HAP-1 (cell line): Measurements from ENCODE around the gene MYO18B.

Experiments used
- DNase-seq, 2 experiments: peaks; one replicate each; pipeline ENCODE4 v3.0.0-alpha.2; 2016 to 2020; ENCODE audit warnings: low spot score in 2 of 2
- H3K27me3 ChIP-seq: fragments of 250-450 bp; sonication (Bioruptor Pico); 2 replicates; pipeline ENCODE4 v1.5.1; 2020; ENCODE audit warnings: low read depth, mild to moderate bottlenecking, moderate library complexity
- H3K36me3 ChIP-seq: fragments of 250-450 bp; sonication (Bioruptor Pico); replicated peaks from 2 replicates; pipeline ENCODE4 v1.5.1; 2020; ENCODE audit warnings: mild to moderate bottlenecking
- H3K4me1 ChIP-seq: fragments of 250-450 bp; sonication (Bioruptor Pico); 2 replicates; pipeline ENCODE4 v1.5.1; 2020; ENCODE audit warnings: mild to moderate bottlenecking
- H3K4me3 ChIP-seq: fragments of 250-450 bp; sonication (Bioruptor Pico); 2 replicates; pipeline ENCODE4 v1.5.1; 2020; ENCODE audit warnings: mild to moderate bottlenecking, moderate library complexity
- H3K9me3 ChIP-seq: fragments of 250-450 bp; sonication (Bioruptor Pico); 2 replicates; pipeline ENCODE4 v1.5.1; 2020; ENCODE audit warnings: mild to moderate bottlenecking, moderate library complexity
- in situ Hi-C: fragments of 300-500 bp; cut with MboI; formaldehyde crosslinking; loops from 3 replicates; pipeline ENCODE4 v1.14.3; 2020; ENCODE audit warnings: low sequenced_read_pairs, inconsistent platforms, mixed read lengths

The MYO18B gene

DNA sequence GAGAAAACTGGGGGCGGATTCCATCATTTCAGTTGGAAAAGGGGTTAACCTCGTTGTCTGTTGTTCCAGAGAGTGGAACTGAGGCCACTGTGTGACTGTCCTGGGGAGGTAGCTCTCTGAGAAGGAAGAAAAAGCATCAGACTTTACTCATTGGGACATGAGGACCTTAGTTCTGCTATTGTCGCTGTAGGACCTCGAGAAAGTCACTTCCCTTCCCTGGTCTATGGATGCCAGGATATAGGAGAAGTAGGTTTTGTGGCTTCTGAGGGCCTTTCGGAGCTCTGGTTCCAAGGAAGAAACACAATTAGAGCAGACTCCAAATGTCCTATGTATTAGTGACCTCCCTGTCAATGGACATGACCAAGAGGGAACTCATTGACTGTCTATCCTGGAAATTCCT, 6.2 kb downstream of the MYO18B start:
- H3K36me3 ChIP-seq, result no peaks in the 10 kb centered on the region
- no peaks in the 10 kb centered on the region for H3K4me1 ChIP-seq
- no peak overlapping the region for H3K4me3 ChIP-seq
- no peaks in the 10 kb centered on the region for H3K9me3 ChIP-seq
- no peak for DNase-seq
- no peaks in the 10 kb centered on the region for H3K27me3 ChIP-seq
- in situ Hi-C loops, result no loop called here

DNA sequence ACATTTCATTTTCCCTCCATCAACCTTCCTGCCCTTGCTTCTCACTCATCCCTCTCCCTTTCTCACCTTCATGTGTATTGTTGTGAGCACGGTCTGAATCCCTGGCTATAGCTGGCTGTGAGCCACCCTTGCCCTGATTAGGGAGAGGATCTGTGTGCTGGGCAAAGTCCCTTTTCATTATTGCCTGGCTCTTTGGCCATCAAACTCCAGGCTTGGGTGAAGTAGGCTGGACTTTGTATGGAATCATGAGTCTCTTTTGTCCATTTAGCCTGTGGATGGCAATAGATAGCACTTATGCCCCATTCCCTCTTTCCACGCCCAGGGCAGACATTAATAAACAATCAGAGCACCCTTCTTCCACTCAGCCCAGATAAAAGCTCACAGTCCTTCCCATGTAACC, 6.7 kb downstream of the MYO18B start:
- Histone ChIP-seq H3K4me1 (no peaks in the 10 kb centered on the region), H3K27me3 (no peaks in the 10 kb centered on the region), H3K36me3 (no peaks in the 10 kb centered on the region), H3K4me3 (no peak overlapping the region), H3K9me3 (no peaks in the 10 kb centered on the region)
- no peak for DNase-seq
- in situ Hi-C loops, result no loop called here

DNA sequence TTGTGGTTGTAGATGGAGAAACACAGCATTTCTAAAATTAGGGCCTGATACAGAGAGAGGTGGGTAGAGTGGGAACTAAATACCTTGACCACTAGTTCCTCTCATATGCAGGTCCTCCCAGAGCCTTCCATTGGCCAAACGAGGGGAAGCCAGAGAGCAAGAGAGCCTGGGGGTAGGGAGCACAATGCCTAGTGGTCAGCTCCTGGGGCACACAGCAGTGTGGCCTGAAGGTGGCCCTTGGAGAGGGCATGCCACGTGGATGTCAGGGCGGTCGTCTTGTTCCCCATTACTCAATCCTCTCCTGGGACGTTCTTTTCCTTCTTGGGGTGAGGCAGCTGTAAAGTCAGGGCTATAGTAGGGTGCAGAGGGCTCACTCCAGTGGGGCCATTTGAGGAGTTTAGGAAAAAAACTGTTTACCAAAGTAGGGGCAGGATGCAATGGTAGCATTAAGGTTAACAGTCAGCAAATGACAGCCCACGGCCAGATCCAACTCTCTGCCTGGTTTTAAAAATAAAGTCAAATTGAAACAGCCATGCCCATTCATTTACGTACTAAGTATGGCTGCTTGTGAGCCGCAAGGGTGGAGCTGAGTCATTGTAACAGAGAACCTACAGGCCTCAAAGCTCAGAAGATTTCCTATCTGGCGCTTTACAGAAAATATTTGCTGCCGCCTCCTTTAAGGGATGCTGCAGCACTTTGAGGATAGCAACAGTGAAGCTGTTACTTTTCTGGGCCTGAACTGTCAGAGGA, 7.6 kb downstream of the MYO18B start:
- Histone ChIP-seq H3K36me3 (no peaks in the 10 kb centered on the region), H3K4me1 (no peaks in the 10 kb centered on the region), H3K4me3 (no peak overlapping the region), H3K27me3 (no peaks in the 10 kb centered on the region), H3K9me3 (no peaks in the 10 kb centered on the region)
- DNase-seq, result no peak
- in situ Hi-C loops, result loop anchor here (25.0 kb wide), 1 partner anchor 512 kb away; no protein-coding TSS in a partner anchor

DNA sequence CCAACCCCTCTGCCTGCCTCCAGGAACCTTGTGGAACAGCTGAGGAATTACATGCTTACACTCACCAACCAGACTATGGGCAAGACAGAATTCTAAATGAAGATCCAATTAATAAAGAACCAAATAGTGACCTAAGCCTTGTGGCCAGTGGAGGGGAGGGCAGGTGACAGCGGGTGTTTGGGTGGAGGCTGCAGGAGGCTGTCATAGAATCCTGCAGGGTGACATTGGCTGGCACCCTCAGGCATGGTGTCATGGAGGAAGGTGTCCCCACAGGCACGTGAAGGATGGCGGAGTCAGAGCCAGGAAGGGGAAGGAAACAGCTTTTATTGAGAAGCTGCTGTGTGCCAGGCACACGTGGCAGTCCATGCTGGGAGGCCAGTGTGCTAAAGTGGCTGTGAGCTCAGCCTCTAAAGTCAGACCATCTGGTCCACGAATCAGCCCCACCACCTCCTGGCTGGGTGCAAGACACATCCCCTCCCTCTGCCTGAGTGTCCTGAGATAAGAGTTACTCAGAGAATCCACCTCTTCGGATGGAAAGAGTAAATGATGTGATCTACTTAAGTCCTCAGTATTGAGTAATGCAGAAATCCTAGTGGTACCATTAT, 8.7 kb downstream of the MYO18B start:
- no peaks in the 10 kb centered on the region for H3K36me3 ChIP-seq
- in situ Hi-C loops, result loop anchor here (25.0 kb wide), 1 partner anchor 513 kb away; no protein-coding TSS in a partner anchor
- H3K4me1 ChIP-seq, result no peaks in the 10 kb centered on the region
- H3K9me3 ChIP-seq, result no peaks in the 10 kb centered on the region
- H3K27me3 ChIP-seq, result no peaks in the 10 kb centered on the region
- DNase-seq, result no peak
- H3K4me3 ChIP-seq, result no peak overlapping the region

DNA sequence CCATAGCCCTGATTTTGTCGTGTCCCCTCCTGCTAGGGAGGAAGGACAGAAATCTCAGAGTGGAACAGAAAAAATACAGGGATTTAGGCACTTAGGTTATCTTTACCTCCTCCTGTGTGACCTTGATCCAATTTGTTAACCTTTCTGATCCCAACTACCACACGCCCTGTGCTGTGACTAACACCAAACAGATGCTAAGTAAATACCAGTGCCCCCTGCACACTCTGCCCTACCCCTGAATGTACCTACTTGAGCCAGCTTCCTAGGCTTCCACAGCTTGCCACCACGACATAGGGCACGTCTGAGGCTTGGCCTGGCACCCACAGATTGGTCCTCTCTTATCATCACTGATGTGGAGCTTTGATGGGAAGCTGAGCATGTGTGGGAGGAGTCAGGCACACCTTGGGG, 9.2 kb downstream of the MYO18B start:
- H3K27me3 ChIP-seq, result no peaks in the 10 kb centered on the region
- H3K36me3 ChIP-seq, result no peaks in the 10 kb centered on the region
- H3K4me1 ChIP-seq, result no peaks in the 10 kb centered on the region
- no peak overlapping the region for H3K4me3 ChIP-seq
- in situ Hi-C loops, result loop anchor here (25.0 kb wide), 1 partner anchor 514 kb away; no protein-coding TSS in a partner anchor
- DNase-seq, result no peak
- H3K9me3 ChIP-seq, result no peaks in the 10 kb centered on the region

DNA sequence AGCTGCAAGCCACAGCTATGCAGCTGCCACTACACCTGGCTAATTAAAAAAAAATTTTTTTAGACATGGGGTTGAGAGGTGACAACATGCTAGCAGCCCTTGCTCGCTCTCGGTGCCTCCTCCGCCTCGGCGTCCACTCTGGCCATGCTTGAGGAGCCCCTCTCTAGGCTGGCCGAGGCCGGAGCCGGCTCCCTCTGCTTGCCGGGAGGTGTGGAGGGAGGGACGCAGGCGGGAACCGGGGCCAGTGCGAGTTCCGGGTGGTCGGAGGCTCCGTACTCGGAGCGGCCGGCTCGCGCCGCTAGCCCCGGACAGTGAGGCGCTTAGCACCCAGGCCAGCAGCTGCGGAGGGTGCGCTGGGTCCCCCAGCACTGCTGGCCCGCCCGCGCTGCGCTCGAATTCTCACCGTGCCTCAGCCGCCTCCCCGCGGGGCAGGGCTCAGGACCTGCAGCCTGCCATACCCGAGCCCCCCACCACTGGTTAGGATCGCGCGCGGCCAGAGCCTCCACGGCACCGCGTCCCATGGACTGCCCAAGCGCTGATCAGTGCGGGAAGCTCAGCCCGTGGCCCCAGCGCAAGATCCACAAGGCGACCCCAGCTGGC, 10.7 kb downstream of the MYO18B start:
- in situ Hi-C loops, result loop anchor here (25.0 kb wide), 1 partner anchor 515 kb away; no protein-coding TSS in a partner anchor
- DNase-seq, result no peak
- Histone ChIP-seq H3K9me3 (no peaks in the 10 kb centered on the region), H3K36me3 (no peaks in the 10 kb centered on the region), H3K4me3 (no peak overlapping the region), H3K4me1 (no peaks in the 10 kb centered on the region), H3K27me3 (no peaks in the 10 kb centered on the region)

DNA sequence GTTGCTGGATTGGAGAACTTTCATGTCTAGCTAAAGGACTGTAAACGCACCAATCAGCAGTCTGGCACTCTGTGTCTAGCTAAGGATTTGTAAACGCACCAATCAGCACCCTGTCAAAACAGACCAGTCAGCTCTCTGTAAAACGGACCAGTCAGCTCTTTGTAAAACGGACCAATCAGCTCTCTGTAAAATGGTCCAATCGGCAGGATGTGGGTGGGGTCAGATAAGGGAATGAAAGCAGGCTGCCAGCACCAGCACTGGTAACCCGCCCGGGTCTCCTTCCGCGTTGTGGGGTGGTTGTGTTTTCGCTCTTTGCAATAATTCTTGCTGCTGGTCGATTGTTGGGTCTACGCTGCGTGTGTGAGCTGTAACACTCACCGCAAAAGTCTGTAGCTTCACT, 11.3 kb downstream of the MYO18B start:
- no peak for DNase-seq
- Histone ChIP-seq H3K9me3 (no peaks in the 10 kb centered on the region), H3K36me3 (no peaks in the 10 kb centered on the region), H3K27me3 (no peaks in the 10 kb centered on the region), H3K4me1 (no peaks in the 10 kb centered on the region), H3K4me3 (no peak overlapping the region)
- in situ Hi-C loops, result loop anchor here (25.0 kb wide), 1 partner anchor 516 kb away; no protein-coding TSS in a partner anchor

DNA sequence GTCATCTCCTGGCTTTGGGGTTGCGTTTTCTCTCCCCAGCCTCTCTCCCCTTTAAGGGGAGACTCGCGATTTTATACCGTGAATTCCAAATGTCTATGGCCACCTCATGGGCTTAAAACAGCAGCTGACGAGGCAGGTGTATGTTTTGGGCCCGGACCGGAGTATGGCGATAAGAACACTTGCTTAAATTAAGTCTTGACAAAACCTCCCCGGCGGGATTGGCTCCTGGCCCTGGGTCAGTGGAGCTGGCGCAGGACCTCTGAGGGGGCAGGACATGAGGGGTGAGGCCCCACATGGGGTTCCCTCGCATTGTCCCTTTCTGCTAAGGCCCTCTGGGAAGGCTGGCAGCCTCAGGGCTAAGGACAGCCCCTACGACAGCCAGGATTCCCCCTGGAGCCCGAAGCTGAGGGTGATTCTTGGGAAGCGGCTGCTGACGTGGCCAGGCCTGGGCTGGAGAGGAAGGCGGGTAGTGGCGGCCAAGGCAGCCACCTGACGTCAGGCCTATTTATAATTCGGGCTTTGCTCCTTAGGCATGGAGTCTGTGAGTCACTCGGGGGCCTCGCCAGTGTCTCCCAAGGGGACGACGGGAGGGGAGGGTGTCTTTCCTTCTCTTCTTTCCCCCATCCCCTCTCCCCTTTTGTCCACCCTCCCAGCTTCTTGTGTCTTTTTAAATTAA, 12.7 kb downstream of the MYO18B start:
- H3K4me3 ChIP-seq, result no peak overlapping the region
- H3K36me3 ChIP-seq, result no peaks in the 10 kb centered on the region
- no peak for DNase-seq
- no peaks in the 10 kb centered on the region for H3K4me1 ChIP-seq
- no peaks in the 10 kb centered on the region for H3K27me3 ChIP-seq
- in situ Hi-C loops, result loop anchor here (25.0 kb wide), 1 partner anchor 517 kb away; no protein-coding TSS in a partner anchor
- no peaks in the 10 kb centered on the region for H3K9me3 ChIP-seq

DNA sequence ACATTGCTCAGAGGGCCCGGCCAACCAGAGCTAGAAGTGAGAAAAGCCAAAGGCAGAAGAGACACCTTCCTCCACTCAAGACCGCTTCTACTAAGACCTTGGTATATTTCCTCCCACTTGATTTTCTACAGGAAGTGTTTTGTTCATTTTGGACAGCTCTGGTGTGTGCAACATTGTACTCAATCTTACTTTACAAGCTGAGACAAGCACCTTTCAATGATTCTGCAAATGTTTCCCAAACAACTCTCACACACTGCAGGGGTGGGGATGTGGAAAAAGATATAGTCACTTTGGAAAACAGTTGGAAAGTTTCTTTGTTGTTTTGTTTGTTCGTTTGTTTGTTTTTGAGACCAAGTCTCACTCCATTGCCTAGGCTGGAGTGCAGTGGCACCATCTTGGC, 15.7 kb downstream of the MYO18B start:
- Histone ChIP-seq H3K4me1 (no peaks in the 10 kb centered on the region), H3K9me3 (no peaks in the 10 kb centered on the region), H3K27me3 (no peaks in the 10 kb centered on the region), H3K36me3 (no peaks in the 10 kb centered on the region), H3K4me3 (no peak overlapping the region)
- in situ Hi-C loops, result loop anchor here (25.0 kb wide), 1 partner anchor 520 kb away; no protein-coding TSS in a partner anchor
- no peak for DNase-seq

DNA sequence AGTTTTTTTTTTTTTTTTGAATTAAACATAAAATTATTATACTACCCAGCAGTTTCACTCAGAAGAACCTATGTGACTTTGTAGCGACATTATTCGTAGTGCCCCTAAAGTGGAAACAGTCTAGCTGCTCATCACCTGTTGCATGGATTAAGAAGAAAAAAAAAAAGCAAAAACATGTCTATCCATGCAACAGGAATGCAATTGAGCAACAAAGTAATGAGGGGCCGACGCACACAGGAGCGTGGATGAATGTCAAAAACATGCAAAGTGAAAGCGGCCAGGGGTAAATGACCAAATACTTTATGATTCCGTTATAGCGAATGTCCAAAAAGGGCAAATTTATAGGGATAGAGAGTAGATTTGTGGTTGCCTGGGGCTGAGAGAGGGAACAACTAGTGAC, 16.3 kb downstream of the MYO18B start:
- Histone ChIP-seq H3K4me3 (no peak overlapping the region), H3K36me3 (no peaks in the 10 kb centered on the region), H3K27me3 (no peaks in the 10 kb centered on the region), H3K4me1 (no peaks in the 10 kb centered on the region), H3K9me3 (no peaks in the 10 kb centered on the region)
- in situ Hi-C loops, result loop anchor here (25.0 kb wide), 1 partner anchor 521 kb away; no protein-coding TSS in a partner anchor
- no peak for DNase-seq

DNA sequence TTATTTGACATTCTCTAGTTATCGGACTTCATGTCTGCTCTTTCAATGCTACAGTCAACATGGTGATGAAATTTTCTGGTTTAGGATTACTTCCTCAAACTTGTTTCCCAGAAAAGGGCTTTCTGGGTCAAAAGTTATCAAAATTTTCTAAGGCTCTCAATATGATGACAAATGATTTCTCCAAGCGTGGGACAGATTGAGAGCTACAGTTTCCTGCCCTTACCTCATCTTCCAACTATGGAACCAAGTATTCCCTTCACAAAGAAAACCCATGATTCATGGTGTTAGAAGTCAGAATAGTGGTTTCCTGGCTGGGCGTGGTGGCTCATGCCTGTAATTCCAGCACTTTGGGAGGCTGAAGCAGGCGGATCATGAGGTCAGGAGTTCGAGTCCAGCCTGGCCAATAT, 17.8 kb downstream of the MYO18B start:
- Histone ChIP-seq H3K4me1 (no peaks in the 10 kb centered on the region), H3K27me3 (no peaks in the 10 kb centered on the region), H3K36me3 (no peaks in the 10 kb centered on the region), H3K9me3 (no peaks in the 10 kb centered on the region), H3K4me3 (no peak overlapping the region)
- DNase-seq, result no peak
- in situ Hi-C loops, result loop anchor here (25.0 kb wide), 1 partner anchor 523 kb away; no protein-coding TSS in a partner anchor

DNA sequence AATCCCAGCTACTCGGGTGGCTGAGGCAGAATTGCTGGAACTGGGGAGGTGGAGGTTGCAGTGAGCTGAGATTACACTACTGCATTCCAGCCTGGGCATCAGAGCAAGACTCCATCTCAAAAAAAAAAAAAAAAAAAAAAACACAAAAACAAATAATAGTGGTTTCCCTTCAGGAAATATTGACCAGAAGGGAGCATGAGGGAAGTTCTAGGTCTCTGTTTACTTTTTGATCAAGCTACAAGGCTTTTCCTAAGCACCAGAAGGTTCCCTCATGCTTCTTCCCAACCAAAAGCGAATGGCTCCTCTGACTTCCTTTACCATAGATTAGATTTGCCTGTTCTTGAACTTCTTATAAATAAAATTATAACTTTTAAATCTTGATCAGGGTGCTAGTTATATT, 18.3 kb downstream of the MYO18B start:
- in situ Hi-C loops, result loop anchor here (25.0 kb wide), 1 partner anchor 523 kb away; no protein-coding TSS in a partner anchor
- no peaks in the 10 kb centered on the region for H3K4me1 ChIP-seq

DNA sequence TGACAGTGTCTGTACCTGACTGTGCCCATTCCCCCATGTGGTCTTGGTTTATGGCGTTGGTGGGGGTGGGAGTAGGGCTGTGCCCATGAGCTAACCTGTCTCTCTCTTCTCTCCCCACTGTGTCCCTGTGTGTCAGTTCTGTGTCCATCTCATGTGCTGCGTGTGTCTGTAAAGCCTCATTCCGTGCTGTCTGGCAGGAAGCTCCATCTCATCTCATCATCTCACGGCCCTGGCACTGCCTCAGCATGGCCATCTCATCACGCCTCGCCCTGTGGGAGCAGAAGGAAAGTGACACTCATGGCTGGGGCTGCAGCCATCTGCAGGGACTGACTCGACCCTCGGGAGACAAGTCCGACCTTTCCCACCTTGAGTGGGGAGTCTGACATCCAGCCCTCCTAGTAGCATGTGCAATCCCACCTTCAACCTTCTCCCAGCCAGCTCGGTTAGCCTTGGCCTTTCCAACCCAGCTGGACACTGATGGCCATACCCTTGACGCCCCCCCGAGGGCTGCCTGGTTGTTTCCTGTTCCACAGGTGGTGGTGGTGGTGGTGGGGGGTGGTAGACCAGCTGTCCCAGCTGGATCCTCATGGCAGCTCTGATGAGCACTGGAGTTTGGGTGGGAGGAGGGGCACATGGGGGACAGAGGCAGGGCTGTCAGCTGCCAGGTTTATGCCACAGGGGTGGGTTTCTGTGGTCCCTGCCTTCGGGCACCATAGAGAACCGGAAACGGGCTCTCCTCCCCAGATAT, 19.0 kb downstream of the MYO18B start:
- H3K4me3 ChIP-seq, result no peak overlapping the region
- H3K9me3 ChIP-seq, result no peaks in the 10 kb centered on the region
- DNase-seq, result no peak
- in situ Hi-C loops, result loop anchor here (25.0 kb wide), 1 partner anchor 524 kb away; no protein-coding TSS in a partner anchor
- H3K27me3 ChIP-seq, result no peaks in the 10 kb centered on the region
- H3K4me1 ChIP-seq, result no peaks in the 10 kb centered on the region
- H3K36me3 ChIP-seq, result no peaks in the 10 kb centered on the region

More for the DNA sequence above, 18.3 kb downstream of the MYO18B start:
- no peaks in the 10 kb centered on the region for H3K9me3 ChIP-seq
- no peaks in the 10 kb centered on the region for H3K27me3 ChIP-seq
- DNase-seq, result no peak
- no peak overlapping the region for H3K4me3 ChIP-seq
- H3K36me3 ChIP-seq, result no peaks in the 10 kb centered on the region
